ENCODE measurements around the gene CDK6.

- TF ChIP-seq CTCF (IDR thresholded peaks at IDR 0.05) (no peak), EZH2 (IDR thresholded peaks at IDR 0.05) (no peak), EZH2phosphoT487 (IDR thresholded peaks at IDR 0.05) (no peak)
Observed at GRCh38 chr7:92727755-92728154, 108.6 kb downstream of the CDK6 start.

Data from neural progenitor cell (in vitro differentiated cells).